GM21576 (cell line): ENCODE data around the gene DNAJC2.

Source experiments
- ATAC-seq: cut with Tn5 transposase; IDR thresholded peaks from one replicate; pipeline ENCODE4 v1.9.1; 2021; ENCODE audit warnings: mild to moderate bottlenecking, moderate library complexity; ENCODE audit not compliant: unreplicated experiment

The DNAJC2 gene, protein sequence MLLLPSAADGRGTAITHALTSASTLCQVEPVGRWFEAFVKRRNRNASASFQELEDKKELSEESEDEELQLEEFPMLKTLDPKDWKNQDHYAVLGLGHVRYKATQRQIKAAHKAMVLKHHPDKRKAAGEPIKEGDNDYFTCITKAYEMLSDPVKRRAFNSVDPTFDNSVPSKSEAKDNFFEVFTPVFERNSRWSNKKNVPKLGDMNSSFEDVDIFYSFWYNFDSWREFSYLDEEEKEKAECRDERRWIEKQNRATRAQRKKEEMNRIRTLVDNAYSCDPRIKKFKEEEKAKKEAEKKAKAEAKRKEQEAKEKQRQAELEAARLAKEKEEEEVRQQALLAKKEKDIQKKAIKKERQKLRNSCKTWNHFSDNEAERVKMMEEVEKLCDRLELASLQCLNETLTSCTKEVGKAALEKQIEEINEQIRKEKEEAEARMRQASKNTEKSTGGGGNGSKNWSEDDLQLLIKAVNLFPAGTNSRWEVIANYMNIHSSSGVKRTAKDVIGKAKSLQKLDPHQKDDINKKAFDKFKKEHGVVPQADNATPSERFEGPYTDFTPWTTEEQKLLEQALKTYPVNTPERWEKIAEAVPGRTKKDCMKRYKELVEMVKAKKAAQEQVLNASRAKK

GRCh38 chr7:103344453-103345149 is at the start of gene DNAJC2:
Gene DNAJC2 (minus strand): TSS chr7:103344767. CDS start chr7:103344622, 145 bp downstream.
- peak; percentile 72 for ATAC-seq

GRCh38 chr7:103391976-103392375 is 47.4 kb upstream of the DNAJC2 start:
- ATAC-seq: no peak

DNA sequence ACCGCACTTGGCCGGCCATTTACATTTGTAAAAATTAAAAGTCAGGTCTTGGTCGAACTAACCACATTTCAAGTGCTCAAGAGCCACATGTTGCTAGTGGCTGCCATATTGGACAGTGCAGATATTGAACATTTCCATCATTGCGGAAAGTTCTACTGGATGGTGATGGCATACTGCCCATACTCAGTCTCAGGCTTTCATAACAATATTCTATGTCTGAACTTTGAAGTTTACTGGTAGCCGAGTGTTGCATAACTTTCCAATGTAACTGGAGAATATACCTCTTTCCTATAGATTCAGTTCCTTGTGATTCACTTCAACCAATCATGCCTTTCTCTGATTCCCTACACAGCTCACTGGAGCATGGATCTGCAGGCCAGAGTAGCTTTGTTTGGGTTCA is 46.6 kb upstream of the DNAJC2 start:
- no peak for ATAC-seq

DNA sequence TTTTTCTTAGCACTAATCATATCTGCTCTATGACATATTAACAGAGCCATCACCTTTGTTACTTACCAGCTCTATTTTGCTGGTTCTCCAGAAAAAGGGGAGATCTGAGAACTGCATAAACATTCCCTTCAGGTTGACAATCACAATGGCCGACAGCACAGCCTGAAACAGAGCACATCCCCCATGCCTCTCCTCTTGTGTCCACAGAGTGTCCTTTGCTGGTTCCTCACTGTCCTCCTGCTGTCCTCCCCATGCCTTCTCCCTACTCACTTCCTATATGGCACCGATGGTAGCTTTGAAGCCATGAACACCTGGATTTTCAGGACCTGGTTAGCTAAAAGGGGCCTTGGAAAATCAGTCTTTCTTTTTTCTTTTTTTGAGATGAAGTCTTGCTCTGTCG is 44.7 kb upstream of the DNAJC2 start:
- no peak for ATAC-seq

DNA sequence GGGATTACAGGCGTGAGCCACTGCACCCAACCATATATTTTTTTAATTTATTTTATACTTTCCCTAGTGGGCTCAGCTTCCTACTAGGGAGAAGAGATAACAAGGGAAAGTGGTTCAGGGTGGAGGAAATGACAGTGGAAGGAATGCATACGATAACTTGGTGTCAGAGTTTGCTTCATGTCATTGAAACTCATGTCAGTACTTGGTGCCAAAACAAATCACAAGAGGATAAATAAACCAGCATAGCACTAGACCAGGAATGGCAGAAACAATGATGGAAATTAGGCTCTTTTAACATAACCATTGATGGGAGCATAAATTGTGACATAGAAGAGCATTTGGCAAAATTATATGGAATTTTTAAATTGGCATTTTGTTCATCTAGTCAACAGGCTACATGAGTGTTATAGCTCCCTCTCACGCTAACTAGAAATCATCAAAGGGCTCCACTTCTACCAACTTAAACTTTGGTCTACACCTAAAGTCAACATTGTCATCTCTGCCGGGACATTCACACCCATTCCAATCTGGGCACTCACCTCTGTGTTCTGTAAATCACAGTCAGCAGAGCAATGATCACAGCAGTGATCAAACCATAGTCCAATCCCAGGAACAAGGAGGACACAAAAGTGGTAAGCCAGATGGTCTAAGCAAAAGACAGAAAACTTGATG is 44.0 kb upstream of the DNAJC2 start:
- no peak for ATAC-seq

DNA sequence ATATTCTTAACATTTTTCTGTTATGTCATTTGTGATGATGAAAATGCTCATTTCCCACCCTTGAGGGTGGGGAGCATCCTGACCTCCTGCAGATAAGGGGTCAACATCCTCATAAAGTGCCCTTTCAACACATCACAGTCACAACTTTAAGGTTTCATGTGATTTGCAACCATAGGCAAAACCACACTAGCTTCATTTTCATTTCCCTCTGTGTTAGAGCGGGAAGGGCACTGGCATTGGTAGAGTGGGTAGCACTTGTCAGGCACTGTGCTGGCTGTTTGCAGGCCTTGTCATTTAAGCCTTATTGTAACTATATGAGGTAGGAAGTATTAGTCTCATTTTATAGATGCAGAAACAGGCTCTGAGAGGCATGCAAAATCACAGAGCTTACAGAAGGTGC is 42.7 kb upstream of the DNAJC2 start:
- no peak for ATAC-seq

GRCh38 chr7:103382032-103382402 is 37.5 kb upstream of the DNAJC2 start:
- no peak for ATAC-seq

- no peak for ATAC-seq
These were observed 36.9 kb upstream of the DNAJC2 start for GRCh38 chr7:103381280-103382031.

DNA sequence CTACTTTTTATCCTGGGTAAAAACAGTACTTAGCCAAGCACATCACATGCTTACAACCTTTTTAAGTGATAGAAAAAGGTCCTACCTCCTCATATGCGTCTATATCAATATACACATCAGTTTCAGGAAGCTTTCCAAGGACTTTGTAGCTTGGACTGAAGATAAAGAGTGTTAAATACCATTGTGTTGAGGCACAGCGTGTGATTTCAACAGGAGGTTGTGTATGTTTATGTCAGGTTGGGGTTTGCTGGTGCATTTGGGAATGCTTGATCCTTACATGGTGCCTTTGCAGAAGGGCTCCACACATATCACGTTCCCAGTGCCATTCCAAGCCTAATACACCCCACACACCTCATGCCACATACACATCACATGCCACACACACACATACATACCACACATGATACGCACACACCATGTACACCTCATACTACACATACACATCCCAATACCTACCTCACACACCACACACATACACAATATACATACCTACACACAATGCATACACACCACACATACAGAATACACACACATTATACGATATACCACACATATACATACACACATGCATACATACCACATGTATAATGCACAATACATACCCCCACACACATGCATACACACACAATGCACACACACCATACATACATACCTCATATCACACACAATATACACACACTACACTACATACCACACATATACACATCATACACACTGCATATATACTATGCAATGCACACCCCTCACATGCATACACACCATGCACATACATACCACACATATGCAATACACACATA is 36.0 kb upstream of the DNAJC2 start:
- ATAC-seq: no peak

DNA sequence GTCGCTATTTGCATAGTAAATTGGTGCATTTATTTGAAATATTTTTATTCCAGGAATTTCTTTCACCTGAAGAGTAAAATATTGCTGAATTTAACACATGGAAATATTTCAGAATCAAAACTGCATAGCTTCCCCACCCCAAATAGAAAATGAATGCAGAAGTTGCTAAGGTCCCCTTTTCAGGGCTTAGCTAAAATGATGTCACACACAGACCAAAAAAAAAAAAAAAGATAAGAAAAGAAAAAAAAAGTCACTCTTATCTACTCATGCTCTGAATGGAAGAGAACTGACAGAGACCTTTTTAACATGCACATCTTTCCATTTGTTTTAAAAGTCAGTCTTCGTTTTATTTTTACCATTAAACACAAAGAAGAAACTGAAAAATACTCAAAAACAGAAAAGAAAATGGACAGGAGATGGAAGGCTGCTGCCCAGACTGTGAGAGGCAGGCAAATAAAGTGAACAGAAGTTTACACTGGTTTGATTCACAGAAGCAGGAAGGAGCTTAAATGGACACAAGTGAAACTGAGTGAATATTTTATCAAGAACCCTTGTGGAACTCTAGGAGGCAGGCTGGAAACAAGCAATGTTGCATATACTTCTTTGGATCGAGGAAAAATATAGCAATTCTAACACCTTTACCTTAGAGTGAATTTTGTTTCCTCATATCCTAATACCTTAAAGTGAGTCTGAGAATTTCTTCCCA is 34.9 kb upstream of the DNAJC2 start:
- ATAC-seq: no peak

GRCh38 chr7:103373866-103374643 is 29.5 kb upstream of the DNAJC2 start:
- ATAC-seq: no peak

GRCh38 chr7:103369432-103369831 is 24.9 kb upstream of the DNAJC2 start:
- no peak for ATAC-seq

DNA sequence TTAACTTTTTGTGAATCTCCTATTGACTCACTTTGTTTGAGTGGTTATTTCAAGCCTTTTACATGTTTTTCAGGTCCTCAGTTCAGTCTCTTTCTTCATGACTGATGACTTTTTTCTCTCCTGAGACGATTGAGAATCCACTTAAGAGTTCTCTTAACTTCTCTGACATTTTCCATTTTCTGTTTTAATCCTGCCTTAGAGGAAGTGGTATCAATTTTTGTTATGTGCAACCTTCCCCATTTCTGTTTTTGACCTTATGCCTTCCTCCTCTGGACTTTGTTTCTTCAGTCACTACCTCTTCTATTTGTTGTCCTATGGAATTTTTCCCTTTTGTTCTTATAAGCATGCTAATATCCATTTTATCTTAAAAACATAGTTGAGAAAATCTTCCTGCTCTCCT is 5.2 kb upstream of the DNAJC2 start:
- ATAC-seq: no peak

DNA sequence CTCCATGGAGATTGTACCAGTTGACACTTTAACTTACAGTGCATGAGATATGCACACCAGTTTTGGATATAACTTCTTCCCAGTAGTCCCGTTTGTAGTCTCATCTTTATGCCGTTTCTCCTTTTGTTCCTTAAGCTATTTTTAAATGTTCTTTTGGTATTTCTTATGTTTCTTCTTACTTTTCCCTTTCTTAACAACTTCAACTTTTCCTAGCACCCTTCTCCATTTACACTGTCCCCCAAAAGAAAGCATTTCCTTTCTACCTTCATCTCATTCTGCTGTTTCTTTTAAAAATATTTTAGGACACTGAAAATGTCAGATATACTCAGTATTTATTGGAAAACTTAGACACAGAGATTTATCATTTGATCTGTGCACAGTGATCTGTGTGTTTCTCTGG is 4.4 kb upstream of the DNAJC2 start:
- ATAC-seq: no peak

- ATAC-seq: no peak
These were observed 3.9 kb upstream of the DNAJC2 start for GRCh38 chr7:103348452-103348851.

- ATAC-seq: peak; percentile 62
These were observed 3.1 kb upstream of the DNAJC2 start, which contains the start of gene PSMC2 for GRCh38 chr7:103347507-103348267. Gene PSMC2 (plus strand): TSS chr7:103347643. CDS start chr7:103347712, 69 bp downstream.

- no peak for ATAC-seq
These were observed 1.8 kb upstream of the DNAJC2 start for GRCh38 chr7:103346396-103346795.
